GM12874 (cell line): ENCODE data around the gene POLR2I.

Source experiments
- CTCF ChIP-seq: IDR thresholded peaks from 2 replicates; pipeline ENCODE4 v1.5.1; 2011; ENCODE audit warnings: low read depth, mild to moderate bottlenecking, control low read depth, low read length, moderate library complexity; ENCODE audit not compliant: insufficient read depth

POLR2I gene

DNA sequence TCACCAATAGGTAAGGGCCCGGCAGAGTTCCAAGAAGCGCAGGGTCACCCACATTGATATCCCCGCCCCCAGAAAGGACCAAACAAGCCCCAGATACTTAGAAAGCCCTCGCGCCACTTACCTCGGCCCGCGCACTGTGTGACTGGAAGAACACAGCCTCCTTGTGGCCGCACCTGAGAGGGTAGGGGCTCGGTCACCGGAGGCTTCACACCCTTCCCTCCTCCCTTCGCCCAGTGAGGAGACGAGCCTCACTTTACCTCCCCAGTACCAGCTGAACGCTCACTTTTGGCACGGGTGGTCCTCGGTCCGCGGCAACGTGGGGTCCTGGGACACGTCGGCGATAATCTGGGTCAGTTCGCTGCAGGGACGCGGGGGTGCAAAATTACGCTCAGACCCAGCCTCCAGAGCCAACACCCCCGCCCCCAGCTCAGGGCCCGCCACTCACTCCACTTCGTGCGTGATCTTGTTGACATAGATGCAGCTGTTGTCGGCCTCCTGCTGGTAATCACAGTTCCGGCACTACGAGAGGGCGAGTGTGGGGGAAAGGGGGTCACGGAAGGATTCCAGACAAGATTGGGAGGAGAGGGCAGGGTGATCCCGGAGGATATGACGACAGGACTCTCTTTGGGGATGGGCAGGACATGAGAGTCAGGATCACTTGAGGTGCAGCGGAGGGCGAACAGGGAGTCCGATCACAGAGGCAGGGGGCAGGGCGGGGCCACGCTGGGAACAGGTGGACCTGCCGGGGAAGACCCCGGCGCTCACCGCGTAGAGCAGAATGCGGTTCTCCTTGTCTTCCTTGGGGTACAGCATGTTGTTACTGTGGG, 568 bp downstream of the POLR2I start:
- TF ChIP-seq CTCF, result no peak

DNA sequence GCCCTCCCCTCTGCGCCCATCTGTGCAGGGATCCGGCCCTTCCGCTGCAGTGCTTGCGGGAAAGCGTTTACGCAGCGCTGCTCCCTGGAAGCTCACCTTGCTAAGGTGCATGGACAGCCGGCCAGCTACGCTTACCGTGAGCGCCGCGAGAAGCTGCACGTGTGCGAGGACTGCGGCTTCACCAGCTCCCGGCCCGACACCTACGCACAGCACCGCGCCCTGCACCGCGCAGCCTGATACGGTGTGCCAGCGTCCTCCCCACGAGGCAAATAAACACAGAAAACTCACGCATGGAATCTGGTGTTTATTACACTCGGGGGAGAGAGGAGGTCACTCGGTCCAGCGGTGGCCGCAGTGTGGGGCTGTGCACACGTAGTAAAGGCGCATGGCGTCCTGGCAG, 1.2 kb downstream of the POLR2I start:
- TF ChIP-seq CTCF, result no peak

GRCh38 chr19:36112678-36113077, 2.0 kb downstream of the POLR2I start:
- TF ChIP-seq CTCF, result no peak

DNA sequence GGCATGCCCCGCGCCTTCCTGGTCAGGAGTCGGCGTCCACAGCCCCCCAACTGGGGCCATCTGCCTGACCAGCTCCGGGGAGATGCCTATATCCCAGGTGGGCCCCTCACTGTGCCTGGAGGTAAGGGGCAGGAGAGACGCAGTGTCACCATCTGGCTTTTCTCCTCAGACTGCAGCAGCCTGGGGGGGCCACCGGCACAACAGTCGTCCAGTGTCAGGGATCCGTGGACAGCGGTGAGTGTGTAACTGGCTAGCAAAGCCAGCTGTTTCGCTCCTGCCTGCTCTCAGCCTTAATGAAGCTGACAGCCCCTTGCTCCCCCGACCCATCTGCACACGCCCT, 3.5 kb downstream of the POLR2I start:
- TF ChIP-seq CTCF, result no peak

DNA sequence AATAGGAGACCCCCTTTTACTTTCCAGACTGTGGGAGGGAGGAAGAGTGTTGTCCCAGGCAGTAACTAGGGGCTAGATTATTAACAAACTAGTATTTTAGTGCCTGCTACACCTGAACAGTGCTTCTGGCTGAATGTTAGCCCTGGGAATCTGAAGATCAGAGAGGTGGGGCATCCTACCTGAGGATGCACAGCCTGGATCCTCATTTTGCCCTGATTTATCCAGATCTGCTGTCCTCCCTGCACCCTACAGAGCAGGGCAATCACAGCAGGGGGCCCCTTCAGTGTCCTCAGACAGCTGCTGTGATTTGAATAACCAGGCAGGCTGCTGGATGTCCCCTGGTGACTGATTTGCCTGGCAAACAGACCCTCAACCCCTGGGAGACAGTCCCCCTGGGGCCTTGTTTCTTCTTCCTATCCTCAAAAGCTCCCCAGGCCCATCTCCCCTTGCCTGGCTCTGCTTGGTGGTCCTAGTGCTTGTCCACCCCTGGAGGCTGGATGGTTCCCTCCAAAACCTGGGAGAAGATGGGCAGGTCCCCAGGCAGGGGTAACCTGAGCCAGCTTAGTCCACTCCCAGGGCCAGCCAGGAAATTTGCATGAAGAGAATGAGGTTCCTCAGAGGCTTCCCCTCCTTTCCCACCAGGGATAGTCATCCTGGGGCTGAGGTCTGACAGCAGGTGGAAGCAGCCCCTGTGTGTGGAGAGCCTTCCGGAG, 4.0 kb downstream of the POLR2I start, which contains the start of gene OVOL3:
TSS of gene OVOL3 (plus strand) at position 657 of the 713 bp plus-strand sequence. CDS start 60 bp downstream, outside the sequence.
- no peak for TF ChIP-seq CTCF

DNA sequence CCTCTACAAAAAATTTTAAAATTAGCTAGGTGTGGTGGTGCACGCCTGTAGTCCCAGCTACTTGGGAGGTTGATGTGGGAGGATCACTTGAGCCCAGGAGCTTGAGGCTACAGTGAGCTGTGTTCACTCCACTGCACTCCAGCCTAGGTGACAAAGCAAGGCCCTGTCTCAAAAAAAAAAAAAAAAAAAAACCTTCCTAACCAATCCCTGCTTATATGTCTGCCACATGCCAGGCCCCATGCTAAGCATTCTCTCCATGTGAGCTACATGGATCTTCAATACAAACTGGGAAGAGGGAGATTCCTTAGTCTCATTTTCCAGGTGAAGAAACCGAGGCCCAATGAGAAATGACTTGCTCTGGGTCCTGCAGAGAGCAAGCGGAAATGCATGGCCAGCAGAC, 6.0 kb downstream of the POLR2I start:
- no peak for TF ChIP-seq CTCF

- no peak for TF ChIP-seq CTCF
These were observed 7.7 kb downstream of the POLR2I start for GRCh38 chr19:36106991-36107390.
